H1 (cell line): ENCODE data around the gene DAPK2. TPM values are rescaled to one million over a fixed set of nuclear protein-coding genes. Genes with fewer than 3 reads are reported as not detected.

ENCODE experiments used
- BACH1 ChIP-seq: IDR thresholded peaks from 2 replicates; pipeline ENCODE4 v1.6.1; 2012; ENCODE audit warnings: low read length, improper control_type of control experiment
- CBX5 ChIP-seq: fragments of 300-800, 300-1000 bp; sonication (generic); IDR thresholded peaks from 2 replicates; pipeline ENCODE4 v1.7.1; 2016; ENCODE audit warnings: antibody characterized with exemption, low read length, low read depth
- CBX8 ChIP-seq: fragments of 300-800, 300-1000 bp; sonication (generic); IDR thresholded peaks from 2 replicates; pipeline ENCODE4 v1.7.1; 2016; ENCODE audit warnings: low read depth, low read length, borderline replicate concordance
- EGR1 ChIP-seq: IDR thresholded peaks from 2 replicates; pipeline ENCODE4 v1.6.1; 2011; ENCODE audit warnings: low read depth, low read length, borderline replicate concordance
- FOSL1 ChIP-seq: IDR thresholded peaks from 2 replicates; pipeline ENCODE4 v1.6.1; 2011; ENCODE audit warnings: mild to moderate bottlenecking, low read depth, low read length, moderate library complexity; ENCODE audit not compliant: insufficient read depth
- JUND ChIP-seq: IDR thresholded peaks from 2 replicates; pipeline ENCODE4 v1.6.1; 2011; ENCODE audit warnings: mild to moderate bottlenecking, improper control_type of control experiment, low read length
- POLR2A ChIP-seq, 2 experiments: IDR thresholded peaks; 1 replicate in 1 of 2; 2 replicates in 1 of 2; pipeline ENCODE4 v1.6.1; 2011; ENCODE audit warnings: low read depth in 2 of 2, low read length in 2 of 2, mild to moderate bottlenecking in 2 of 2; ENCODE audit errors: control extremely low read depth in 1 of 2
- SRF ChIP-seq: IDR thresholded peaks from 2 replicates; pipeline ENCODE4 v1.6.1; 2011; ENCODE audit warnings: mild to moderate bottlenecking, low read depth, low read length, moderate library complexity
- polyA plus RNA-seq, 7 experiments: library from polyadenylated mRNA; depleted of rRNA in 3 of 7; stranded (reverse) in 5 of 7; unstranded in 2 of 7; fragments of >200 nt in 5 of 7; fragments of 200-250 nt in 2 of 7; gene quantifications; 1 replicate in 5 of 7; 2 replicates in 1 of 7; 4 replicates in 1 of 7; pipeline versions ENCODE4 v1.2.1 to v1.2.3, GENCODE V29; 2011 to 2013; ENCODE audit warnings: missing spikeins in 2 of 7, mixed read lengths in 2 of 7
- total RNA-seq: library from RNA; stranded (reverse); fragmentation: NEBNext Ultra II Directional; extraction: Animal tissue kit (Norgen Biotek cat#: 25700); gene quantifications from 2 replicates; pipeline ENCODE4 v1.2.1, GENCODE V29; 2021
- TF ChIP-seq, protein P1 (sequence below): fragments of 300-600 bp; sonication (generic); IDR thresholded peaks from 2 replicates; pipeline ENCODE4 v1.7.1; 2012; ENCODE audit warnings: low read length, moderate library complexity, mild to moderate bottlenecking, inconsistent platforms; ENCODE audit not compliant: insufficient replicate concordance
- TF ChIP-seq, protein P2 (sequence below): IDR thresholded peaks from 2 replicates; pipeline ENCODE4 v1.6.1; 2011; ENCODE audit warnings: low read length, improper control_type of control experiment

The DAPK2 gene
- total and polyA plus RNA-seq, 2 of the 8 experiments (the other 6 are each of a cell fraction or from before 2014, with no cell fraction given): 1.8 to 2.9 TPM

DNA sequence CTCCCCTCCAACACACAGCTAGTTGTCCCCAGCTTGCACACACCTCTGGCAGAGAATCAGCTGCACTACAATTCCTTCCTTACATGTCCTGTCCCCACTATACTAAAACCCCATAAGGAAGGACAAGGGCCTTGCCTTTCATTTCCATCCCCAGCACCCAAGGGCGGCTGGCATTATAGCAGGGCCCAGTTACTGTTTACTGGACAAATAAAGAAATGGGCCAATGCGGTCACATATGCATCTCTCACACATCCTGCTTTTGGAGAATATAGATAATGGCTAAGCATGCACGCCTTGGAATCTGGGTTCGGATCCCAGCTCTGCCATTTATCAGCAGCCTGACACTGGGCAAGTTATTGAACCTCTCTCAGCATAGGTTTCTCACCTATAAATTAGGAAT, 99.1 kb downstream of the DAPK2 start (continued):
- TF ChIP-seq, protein P1, sequence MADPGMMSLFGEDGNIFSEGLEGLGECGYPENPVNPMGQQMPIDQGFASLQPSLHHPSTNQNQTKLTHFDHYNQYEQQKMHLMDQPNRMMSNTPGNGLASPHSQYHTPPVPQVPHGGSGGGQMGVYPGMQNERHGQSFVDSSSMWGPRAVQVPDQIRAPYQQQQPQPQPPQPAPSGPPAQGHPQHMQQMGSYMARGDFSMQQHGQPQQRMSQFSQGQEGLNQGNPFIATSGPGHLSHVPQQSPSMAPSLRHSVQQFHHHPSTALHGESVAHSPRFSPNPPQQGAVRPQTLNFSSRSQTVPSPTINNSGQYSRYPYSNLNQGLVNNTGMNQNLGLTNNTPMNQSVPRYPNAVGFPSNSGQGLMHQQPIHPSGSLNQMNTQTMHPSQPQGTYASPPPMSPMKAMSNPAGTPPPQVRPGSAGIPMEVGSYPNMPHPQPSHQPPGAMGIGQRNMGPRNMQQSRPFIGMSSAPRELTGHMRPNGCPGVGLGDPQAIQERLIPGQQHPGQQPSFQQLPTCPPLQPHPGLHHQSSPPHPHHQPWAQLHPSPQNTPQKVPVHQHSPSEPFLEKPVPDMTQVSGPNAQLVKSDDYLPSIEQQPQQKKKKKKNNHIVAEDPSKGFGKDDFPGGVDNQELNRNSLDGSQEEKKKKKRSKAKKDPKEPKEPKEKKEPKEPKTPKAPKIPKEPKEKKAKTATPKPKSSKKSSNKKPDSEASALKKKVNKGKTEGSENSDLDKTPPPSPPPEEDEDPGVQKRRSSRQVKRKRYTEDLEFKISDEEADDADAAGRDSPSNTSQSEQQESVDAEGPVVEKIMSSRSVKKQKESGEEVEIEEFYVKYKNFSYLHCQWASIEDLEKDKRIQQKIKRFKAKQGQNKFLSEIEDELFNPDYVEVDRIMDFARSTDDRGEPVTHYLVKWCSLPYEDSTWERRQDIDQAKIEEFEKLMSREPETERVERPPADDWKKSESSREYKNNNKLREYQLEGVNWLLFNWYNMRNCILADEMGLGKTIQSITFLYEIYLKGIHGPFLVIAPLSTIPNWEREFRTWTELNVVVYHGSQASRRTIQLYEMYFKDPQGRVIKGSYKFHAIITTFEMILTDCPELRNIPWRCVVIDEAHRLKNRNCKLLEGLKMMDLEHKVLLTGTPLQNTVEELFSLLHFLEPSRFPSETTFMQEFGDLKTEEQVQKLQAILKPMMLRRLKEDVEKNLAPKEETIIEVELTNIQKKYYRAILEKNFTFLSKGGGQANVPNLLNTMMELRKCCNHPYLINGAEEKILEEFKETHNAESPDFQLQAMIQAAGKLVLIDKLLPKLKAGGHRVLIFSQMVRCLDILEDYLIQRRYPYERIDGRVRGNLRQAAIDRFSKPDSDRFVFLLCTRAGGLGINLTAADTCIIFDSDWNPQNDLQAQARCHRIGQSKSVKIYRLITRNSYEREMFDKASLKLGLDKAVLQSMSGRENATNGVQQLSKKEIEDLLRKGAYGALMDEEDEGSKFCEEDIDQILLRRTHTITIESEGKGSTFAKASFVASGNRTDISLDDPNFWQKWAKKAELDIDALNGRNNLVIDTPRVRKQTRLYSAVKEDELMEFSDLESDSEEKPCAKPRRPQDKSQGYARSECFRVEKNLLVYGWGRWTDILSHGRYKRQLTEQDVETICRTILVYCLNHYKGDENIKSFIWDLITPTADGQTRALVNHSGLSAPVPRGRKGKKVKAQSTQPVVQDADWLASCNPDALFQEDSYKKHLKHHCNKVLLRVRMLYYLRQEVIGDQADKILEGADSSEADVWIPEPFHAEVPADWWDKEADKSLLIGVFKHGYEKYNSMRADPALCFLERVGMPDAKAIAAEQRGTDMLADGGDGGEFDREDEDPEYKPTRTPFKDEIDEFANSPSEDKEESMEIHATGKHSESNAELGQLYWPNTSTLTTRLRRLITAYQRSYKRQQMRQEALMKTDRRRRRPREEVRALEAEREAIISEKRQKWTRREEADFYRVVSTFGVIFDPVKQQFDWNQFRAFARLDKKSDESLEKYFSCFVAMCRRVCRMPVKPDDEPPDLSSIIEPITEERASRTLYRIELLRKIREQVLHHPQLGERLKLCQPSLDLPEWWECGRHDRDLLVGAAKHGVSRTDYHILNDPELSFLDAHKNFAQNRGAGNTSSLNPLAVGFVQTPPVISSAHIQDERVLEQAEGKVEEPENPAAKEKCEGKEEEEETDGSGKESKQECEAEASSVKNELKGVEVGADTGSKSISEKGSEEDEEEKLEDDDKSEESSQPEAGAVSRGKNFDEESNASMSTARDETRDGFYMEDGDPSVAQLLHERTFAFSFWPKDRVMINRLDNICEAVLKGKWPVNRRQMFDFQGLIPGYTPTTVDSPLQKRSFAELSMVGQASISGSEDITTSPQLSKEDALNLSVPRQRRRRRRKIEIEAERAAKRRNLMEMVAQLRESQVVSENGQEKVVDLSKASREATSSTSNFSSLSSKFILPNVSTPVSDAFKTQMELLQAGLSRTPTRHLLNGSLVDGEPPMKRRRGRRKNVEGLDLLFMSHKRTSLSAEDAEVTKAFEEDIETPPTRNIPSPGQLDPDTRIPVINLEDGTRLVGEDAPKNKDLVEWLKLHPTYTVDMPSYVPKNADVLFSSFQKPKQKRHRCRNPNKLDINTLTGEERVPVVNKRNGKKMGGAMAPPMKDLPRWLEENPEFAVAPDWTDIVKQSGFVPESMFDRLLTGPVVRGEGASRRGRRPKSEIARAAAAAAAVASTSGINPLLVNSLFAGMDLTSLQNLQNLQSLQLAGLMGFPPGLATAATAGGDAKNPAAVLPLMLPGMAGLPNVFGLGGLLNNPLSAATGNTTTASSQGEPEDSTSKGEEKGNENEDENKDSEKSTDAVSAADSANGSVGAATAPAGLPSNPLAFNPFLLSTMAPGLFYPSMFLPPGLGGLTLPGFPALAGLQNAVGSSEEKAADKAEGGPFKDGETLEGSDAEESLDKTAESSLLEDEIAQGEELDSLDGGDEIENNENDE: no peak
- TF ChIP-seq, protein P2, sequence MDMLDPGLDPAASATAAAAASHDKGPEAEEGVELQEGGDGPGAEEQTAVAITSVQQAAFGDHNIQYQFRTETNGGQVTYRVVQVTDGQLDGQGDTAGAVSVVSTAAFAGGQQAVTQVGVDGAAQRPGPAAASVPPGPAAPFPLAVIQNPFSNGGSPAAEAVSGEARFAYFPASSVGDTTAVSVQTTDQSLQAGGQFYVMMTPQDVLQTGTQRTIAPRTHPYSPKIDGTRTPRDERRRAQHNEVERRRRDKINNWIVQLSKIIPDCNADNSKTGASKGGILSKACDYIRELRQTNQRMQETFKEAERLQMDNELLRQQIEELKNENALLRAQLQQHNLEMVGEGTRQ: no peak
- no peak for TF ChIP-seq POLR2A (IDR thresholded peaks at IDR 0.05; ENCODE audit: control extremely low read depth in 1 of 2, low read depth in 2 of 2, low read length in 2 of 2)
- TF ChIP-seq SRF: no peak
- TF ChIP-seq JUND: no peak
- TF ChIP-seq CBX8: no peak
- TF ChIP-seq FOSL1: no peak
- no peak for TF ChIP-seq BACH1
- no peak for TF ChIP-seq CBX5
- TF ChIP-seq EGR1: no peak
